Adipocyte (in vitro differentiated cells): ENCODE results near the gene HEBP1.

ENCODE experiments used
- DNase-seq: peaks from one replicate; pipeline ENCODE4 v3.0.0-alpha.2; 2015; ENCODE audit warnings: low read depth
- H3K27me3 ChIP-seq: replicated peaks from 2 replicates; pipeline ENCODE4 v1.7.0; 2013; ENCODE audit warnings: mild to moderate bottlenecking, low read length, moderate library complexity; ENCODE audit not compliant: control insufficient read depth, insufficient read depth
- H3K36me3 ChIP-seq: 2 replicates; pipeline ENCODE4 v1.7.0; 2013; ENCODE audit warnings: low read length, mild to moderate bottlenecking, moderate library complexity; ENCODE audit not compliant: control insufficient read depth, insufficient read depth, severe bottlenecking
- H3K4me1 ChIP-seq: 2 replicates; pipeline ENCODE4 v1.7.0; 2013; ENCODE audit warnings: mild to moderate bottlenecking, low read length, moderate library complexity; ENCODE audit not compliant: control insufficient read depth, insufficient read depth
- H3K4me3 ChIP-seq: 2 replicates; pipeline ENCODE4 v1.7.0; 2013; ENCODE audit warnings: mild to moderate bottlenecking, low read length, moderate library complexity
- H3K9ac ChIP-seq: 2 replicates; pipeline ENCODE4 v1.7.0; 2013; ENCODE audit warnings: mild to moderate bottlenecking, low read length, moderate library complexity
- H3K9me3 ChIP-seq: 2 replicates; pipeline ENCODE4 v1.7.0; 2013; ENCODE audit warnings: mild to moderate bottlenecking, low read length, moderate library complexity; ENCODE audit not compliant: control insufficient read depth

The HEBP1 gene

DNA sequence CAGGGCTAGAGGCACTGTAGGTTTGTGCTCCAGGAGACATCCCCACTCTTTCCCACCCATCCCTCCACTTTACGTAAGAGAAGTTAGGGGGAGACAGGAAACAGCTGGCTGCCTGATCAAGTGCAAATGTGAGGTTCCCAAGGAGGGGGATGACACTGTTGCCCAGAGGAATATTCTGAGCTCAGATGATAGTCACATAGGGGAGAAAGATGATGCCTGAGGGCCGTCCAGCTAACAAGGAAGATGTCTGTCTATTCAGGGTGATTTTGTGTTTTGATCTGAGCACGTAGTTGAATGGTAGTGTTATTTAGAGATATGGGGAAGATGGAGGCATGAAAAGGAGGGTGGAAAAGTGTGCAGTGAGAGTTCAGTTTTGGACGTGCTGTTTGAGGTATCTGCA is 34.2 kb downstream of the HEBP1 start:
- no peak for DNase-seq
- Histone ChIP-seq H3K9ac (no peak overlapping the region), H3K36me3 (peaks cover 19% of the 10 kb centered on the region), H3K27me3 (no peaks in the 10 kb centered on the region), H3K4me1 (no peaks in the 10 kb centered on the region), H3K4me3 (no peak overlapping the region), H3K9me3 (no peaks in the 10 kb centered on the region)

DNA sequence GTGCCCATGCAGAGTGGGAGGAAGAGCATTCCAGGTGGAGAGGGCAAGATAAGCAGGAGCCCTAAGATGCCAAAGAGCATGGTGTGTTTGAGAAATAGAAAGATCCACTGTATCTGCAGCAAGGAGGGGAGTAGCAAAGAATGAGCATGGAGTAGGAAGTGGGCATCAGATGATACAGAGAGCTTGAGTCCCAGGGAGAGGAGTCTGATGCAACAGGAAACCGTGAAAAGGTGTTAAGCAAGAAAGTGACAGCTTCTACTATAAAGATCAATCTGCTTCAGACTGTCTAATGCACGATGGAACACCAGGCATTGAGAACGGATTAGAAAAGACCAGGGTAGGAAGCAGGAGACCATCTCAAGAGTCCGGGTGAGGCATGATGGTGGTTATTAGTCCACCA is 35.8 kb downstream of the HEBP1 start:
- H3K9me3 ChIP-seq = no peaks in the 10 kb centered on the region
- peaks cover 17% of the 10 kb centered on the region for H3K36me3 ChIP-seq
- no peaks in the 10 kb centered on the region for H3K4me1 ChIP-seq
- H3K4me3 ChIP-seq = no peak overlapping the region
- DNase-seq = no peak
- no peak overlapping the region for H3K9ac ChIP-seq
- H3K27me3 ChIP-seq = no peaks in the 10 kb centered on the region

DNA sequence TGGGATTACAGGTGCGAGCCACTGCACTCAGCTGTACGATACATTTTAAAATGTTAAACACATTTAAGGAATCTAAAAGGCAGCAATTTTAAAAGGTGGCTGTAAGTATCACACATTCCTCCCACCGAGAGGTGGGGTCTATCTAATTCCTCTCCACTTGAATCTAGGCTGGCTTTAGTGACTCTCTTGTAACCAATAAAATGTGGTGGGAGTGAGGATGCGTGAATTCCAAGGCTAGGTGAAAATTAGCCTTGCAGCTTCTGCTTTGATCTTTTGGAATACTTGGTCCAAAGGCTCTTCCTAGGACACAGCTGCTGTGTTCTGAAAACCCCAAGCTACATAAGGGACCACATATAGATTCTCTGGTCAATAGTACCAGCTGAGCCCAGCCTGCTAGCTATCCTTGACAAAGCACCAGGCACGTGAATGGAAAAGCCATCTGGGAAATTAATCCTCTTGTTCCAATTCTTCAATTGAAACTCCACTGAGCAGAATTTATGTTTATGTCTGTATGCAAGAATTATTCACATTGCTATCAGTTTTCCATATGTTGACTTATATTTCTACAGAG is 39.3 kb downstream of the HEBP1 start:
- no peak for DNase-seq
- H3K4me1 ChIP-seq = no peaks in the 10 kb centered on the region

DNA sequence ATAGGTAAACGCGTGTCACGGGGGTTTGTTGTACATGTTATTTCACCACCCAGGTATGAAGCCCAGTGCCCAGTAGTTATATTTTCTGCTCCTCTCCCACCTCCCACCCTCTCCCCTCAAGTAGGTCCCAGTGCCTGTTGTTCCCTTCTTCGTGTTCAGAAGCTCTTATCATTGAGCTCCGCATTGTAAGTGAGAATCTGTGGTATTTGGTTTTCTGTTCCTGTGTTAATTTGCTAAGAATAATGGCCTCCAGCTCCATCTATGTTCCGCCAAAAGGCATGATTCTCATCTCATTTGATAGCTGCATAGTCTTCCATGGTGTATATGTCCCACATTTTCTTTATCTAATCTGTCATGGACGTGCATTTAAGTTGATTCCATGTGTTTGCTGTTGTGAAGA is 41.2 kb downstream of the HEBP1 start:
- no peaks in the 10 kb centered on the region for H3K27me3 ChIP-seq
- no peaks in the 10 kb centered on the region for H3K9me3 ChIP-seq
- no peaks in the 10 kb centered on the region for H3K4me1 ChIP-seq
- no peak overlapping the region for H3K9ac ChIP-seq
- DNase-seq = no peak
- no peaks in the 10 kb centered on the region for H3K36me3 ChIP-seq
- no peak overlapping the region for H3K4me3 ChIP-seq

More for the DNA sequence above, 39.3 kb downstream of the HEBP1 start:
- Histone ChIP-seq H3K36me3 (peaks cover 3% of the 10 kb centered on the region), H3K9ac (no peak overlapping the region), H3K27me3 (no peaks in the 10 kb centered on the region), H3K9me3 (no peaks in the 10 kb centered on the region), H3K4me3 (no peak overlapping the region)

DNA sequence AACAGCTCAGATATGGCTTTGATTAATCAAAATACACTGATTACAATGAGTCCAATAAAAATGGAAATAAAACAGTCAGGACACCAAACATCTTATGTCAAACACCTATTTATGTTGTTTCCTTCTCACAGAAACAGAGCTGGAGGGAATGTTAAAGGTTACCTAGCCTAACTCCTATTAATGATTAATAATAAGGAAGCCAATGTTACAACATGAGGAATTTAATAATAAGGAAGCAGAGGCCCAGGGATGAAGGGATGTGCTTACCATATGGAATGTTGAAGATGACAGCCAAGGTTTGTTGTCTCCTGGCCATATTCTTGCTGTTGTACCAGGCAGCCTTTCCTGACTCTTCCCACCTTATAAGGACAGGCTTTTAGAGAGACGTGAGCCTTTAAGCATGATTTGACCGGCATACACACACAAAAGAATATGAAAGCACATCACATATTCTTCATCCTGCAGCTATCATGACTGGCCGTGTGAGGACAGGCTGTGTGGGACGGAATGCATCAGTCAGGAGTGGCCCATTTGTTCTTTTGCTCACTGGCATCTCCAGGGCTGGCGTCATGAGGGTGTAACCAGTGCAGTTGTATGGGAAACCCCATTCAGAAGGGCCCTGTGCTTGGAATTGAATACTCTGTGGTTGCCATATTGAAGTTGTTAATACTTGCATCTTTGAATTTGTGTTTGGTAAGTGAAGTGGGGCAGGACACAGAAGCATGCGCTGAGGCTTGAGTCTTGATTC is 45.0 kb downstream of the HEBP1 start:
- H3K9me3 ChIP-seq = no peaks in the 10 kb centered on the region
- DNase-seq = no peak
- no peaks in the 10 kb centered on the region for H3K4me1 ChIP-seq
- H3K9ac ChIP-seq = no peak overlapping the region
- no peaks in the 10 kb centered on the region for H3K36me3 ChIP-seq
- H3K4me3 ChIP-seq = no peak overlapping the region
- no peaks in the 10 kb centered on the region for H3K27me3 ChIP-seq

DNA sequence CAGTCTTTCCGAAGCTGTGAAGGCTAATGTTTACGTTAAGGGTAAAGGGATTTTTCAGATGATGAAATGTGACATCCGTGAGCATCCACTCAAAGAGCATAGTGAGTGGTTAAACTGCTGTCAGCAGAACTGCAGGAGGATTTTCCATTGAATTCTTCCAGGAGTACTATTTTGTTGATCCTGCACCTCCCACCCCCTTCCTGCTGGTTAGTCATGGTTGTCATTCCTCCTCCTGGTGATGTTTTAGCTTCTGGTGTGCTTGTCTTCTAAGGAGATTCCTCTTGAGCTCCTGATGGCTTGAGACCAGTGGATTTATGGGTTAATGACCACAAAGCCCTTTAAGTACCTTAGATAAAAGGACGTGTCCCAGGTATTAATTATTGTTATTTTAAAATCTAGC is 45.7 kb downstream of the HEBP1 start:
- no peaks in the 10 kb centered on the region for H3K4me1 ChIP-seq

DNA sequence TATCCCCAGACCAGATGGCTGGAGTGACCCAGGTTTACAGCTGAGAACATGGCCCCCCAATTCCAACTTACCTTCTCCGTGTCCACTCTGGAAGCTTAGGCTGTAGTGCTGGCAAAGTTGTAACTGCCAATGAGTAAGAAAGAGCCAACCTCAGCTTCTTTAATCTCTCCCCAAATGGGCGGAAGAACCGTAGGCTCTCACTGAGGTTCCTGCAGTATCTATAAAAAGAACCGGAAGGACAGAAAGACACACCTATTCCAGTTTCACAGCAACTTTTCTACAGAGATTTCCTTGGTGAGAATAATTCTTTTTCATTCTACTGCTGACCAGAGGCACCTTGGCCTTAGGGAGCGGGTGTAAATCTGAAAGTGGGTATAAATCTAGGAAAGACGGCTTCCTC is 48.0 kb downstream of the HEBP1 start, which contains the start of gene GPRC5D:
GPRC5D (minus strand) TSS at position 135 of the 400 bp plus-strand sequence. CDS start 1,786 bp downstream, outside the sequence.
- Histone ChIP-seq H3K4me1 (peaks cover 6% of the 10 kb centered on the region), H3K36me3 (no peaks in the 10 kb centered on the region), H3K4me3 (no peak within 1 kb of the TSS), H3K9me3 (no peaks in the 10 kb centered on the region), H3K27me3 (no peaks in the 10 kb centered on the region), H3K9ac (no peak within 1 kb of the TSS)
- DNase-seq = no peak

More for the DNA sequence above, 45.7 kb downstream of the HEBP1 start:
- peak; percentile 32 for DNase-seq
- H3K27me3 ChIP-seq = no peaks in the 10 kb centered on the region
- H3K9ac ChIP-seq = no peak overlapping the region
- no peaks in the 10 kb centered on the region for H3K36me3 ChIP-seq
- H3K9me3 ChIP-seq = no peaks in the 10 kb centered on the region
- no peak overlapping the region for H3K4me3 ChIP-seq

DNA sequence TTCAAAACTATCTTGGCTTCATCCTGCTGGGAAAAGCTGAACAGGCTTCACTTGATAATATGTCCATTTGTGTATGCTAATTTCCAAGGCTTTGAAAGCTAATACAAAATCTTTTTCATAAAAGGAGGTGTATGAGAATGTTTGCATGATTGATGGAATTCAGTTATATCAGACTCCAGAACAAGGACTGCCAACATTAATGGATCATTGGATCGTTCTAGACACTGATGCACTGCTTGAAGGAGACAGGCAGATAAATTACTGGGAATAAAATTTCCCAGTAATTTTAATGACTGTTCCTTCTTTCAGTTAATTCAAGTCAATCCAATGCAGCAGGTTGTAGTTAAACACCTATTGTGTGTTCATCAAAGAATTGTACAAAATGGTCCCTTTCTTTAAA is 48.6 kb downstream of the HEBP1 start:
- H3K9me3 ChIP-seq = no peaks in the 10 kb centered on the region
- H3K9ac ChIP-seq = no peak overlapping the region
- H3K4me3 ChIP-seq = no peak overlapping the region
- H3K4me1 ChIP-seq = peaks cover 10% of the 10 kb centered on the region
- no peaks in the 10 kb centered on the region for H3K27me3 ChIP-seq
- no peaks in the 10 kb centered on the region for H3K36me3 ChIP-seq
- no peak for DNase-seq

DNA sequence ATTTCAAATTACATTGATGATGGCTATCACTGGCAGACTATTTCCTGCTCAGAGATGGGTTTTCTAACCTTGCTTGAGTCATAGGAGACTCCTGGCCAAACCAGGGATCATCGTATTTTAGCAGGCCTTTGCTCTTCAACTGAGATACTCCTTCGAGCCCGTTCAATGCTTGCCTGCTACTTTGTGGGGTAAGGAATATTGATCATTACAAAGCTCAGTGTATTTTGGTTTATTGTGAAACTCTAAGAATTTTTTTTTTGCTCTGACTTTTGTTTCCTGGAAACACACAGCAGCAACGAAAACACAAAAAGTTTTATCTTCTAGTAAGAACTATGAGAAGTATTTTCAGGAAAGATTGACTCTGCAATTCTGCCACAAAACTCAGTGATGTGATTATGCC is 52.2 kb downstream of the HEBP1 start:
- no peaks in the 10 kb centered on the region for H3K9me3 ChIP-seq
- H3K27me3 ChIP-seq = no peaks in the 10 kb centered on the region
- DNase-seq = no peak
- H3K9ac ChIP-seq = no peak overlapping the region
- no peak overlapping the region for H3K4me3 ChIP-seq
- H3K36me3 ChIP-seq = no peaks in the 10 kb centered on the region
- H3K4me1 ChIP-seq = peaks cover 23% of the 10 kb centered on the region

DNA sequence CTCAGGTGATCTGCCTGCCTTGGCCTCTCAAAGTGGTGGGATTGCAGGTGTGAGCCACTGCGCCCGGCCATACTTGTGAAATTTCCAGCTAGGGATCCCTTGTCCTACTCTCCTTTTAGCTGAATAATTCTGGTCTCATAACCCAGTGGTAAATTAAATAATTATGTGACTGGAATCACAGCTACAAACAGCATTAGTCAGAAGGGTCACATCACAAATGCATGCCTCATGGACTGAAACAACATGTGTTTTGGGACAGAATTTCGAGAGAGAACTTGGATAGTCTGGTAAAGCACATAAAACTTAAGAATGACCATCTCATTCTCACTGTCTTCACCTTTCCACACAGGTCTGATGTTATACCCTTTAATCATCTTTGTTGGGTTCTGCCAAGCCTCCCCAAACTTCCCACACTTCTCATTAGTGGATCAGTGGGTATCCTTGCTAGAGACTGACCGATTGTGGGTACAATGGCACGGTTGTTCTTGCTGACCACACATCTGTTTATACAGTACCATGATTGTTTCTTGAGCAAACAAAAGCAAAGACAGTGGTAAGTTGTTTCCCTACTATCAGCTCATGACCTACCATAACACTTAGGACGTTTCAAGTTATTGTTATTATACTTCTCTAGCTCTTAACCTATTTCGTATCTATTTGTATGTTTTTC is 53.2 kb downstream of the HEBP1 start:
- no peak for DNase-seq
- Histone ChIP-seq H3K9ac (no peak overlapping the region), H3K4me1 (peaks cover 23% of the 10 kb centered on the region), H3K27me3 (no peaks in the 10 kb centered on the region), H3K9me3 (no peaks in the 10 kb centered on the region), H3K36me3 (no peaks in the 10 kb centered on the region), H3K4me3 (no peak overlapping the region)

DNA sequence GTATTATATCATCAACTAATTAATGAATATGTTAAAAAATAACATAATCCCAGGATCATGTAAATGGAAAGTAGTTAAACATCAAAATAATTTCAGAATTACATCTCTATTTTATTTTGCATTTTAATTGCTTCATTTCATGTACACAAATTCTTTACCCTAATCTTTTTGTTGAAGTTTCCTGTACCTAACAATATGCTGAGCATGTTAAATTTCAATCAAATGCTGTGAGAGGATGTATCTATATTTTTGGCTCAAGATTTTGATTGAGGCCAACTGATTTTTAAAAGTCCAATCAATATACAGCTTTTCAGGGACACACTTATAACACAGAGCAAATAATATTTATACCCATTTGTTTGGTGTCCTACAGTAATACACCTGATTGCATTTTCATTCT is 54.5 kb downstream of the HEBP1 start:
- no peak for DNase-seq
- H3K4me1 ChIP-seq = peaks cover 23% of the 10 kb centered on the region
- no peaks in the 10 kb centered on the region for H3K27me3 ChIP-seq
- H3K4me3 ChIP-seq = no peak overlapping the region
- no peaks in the 10 kb centered on the region for H3K36me3 ChIP-seq
- H3K9me3 ChIP-seq = no peaks in the 10 kb centered on the region
- H3K9ac ChIP-seq = no peak overlapping the region
